K562 (cell line): ENCODE measurements around the gene SOCS4. TPM values are rescaled to one million over a fixed set of nuclear protein-coding genes. Genes with fewer than 3 reads are reported as not detected.
"Not testable (repeated sequence)": the region's sequence is repeated elsewhere in the genome, so short reads cannot be mapped to it uniquely, and the experiment has no call there.

ENCODE experiments used
- ATAC-seq: fragments of 200-7000 bp; cut with Tn5 transposase; 3 replicates; pipeline ENCODE4 v1.9.1; 2020; ENCODE audit warnings: moderate library complexity
- BruUV-seq: library from RNA; stranded (reverse); fragments of 400-500 nt; replicated peaks from 2 replicates; lab custom pipeline; 2021; lab: Mats Ljungman, UMichigan
- CTCF ChIA-PET: fragments of 300-600 bp; formaldehyde crosslinking; extraction: SDS; loops from one replicate; lab custom pipeline; 2021; ENCODE audit warnings: low intra/inter-chr PET ratio; lab: Yijun Ruan, JAX
- POLR2A ChIA-PET: fragments of 300-600, 350-650 bp; sonication (Branson Sonifier 250); formaldehyde crosslinking; extraction: SDS; loops from one replicate; lab custom pipeline; 2021; ENCODE audit warnings: antibody characterized with exemption, inconsistent platforms; lab: Yijun Ruan, JAX
- DNase-seq, 4 experiments: peaks; one replicate each; pipeline versions ENCODE4 v3.0.0 to v3.0.0-alpha.2; 2011 to 2018; ENCODE audit warnings: low spot score in 3 of 4, mixed read lengths in 3 of 4; ENCODE audit errors: extremely low read depth in 1 of 4
- FAIRE-seq: peaks from 2 replicates; lab custom pipeline; 2011; peaks lifted over from hg19 to GRCh38; lab: Jason Lieb, UNC
- H2AFZ ChIP-seq: 2 replicates; pipeline ENCODE4 v1.6.0; 2011; ENCODE audit warnings: low read depth, low read length, control low read depth, inconsistent platforms
- H3K27ac ChIP-seq: fragments of 200-600 bp; 3 replicates; pipeline ENCODE4 v1.8.0; 2011; ENCODE audit warnings: low read depth, mild to moderate bottlenecking, control low read depth, inconsistent platforms, low read length, moderate library complexity, mixed read lengths; ENCODE audit errors: extremely low read depth
- H3K27me3 ChIP-seq, 2 experiments: fragments of 300-600 bp in 1 of 2; 2 replicates in 1 of 2; 3 replicates in 1 of 2; pipeline versions ENCODE4 v1.6.0 to v1.8.0; 2011; ENCODE audit warnings: inconsistent platforms in 2 of 2, low read length in 2 of 2, mild to moderate bottlenecking in 1 of 2, mixed read lengths in 1 of 2, moderate library complexity in 1 of 2; ENCODE audit not compliant: control insufficient read depth in 2 of 2, insufficient read depth in 2 of 2
- H3K36me3 ChIP-seq: fragments of 300-600 bp; 3 replicates; pipeline ENCODE4 v1.8.0; 2011; ENCODE audit warnings: mild to moderate bottlenecking, low read length, inconsistent platforms; ENCODE audit not compliant: control insufficient read depth, insufficient read depth
- H3K4me1 ChIP-seq, 2 experiments: fragments of 200-600 bp in 1 of 2; replicated peaks in 1 of 2; 2 replicates in 1 of 2; 3 replicates in 1 of 2; pipeline versions ENCODE4 v1.5.1 to v1.8.0; 2011; ENCODE audit warnings: inconsistent platforms in 2 of 2, low read length in 2 of 2, mild to moderate bottlenecking in 1 of 2, mixed read lengths in 1 of 2, moderate library complexity in 1 of 2; ENCODE audit not compliant: control insufficient read depth in 2 of 2, insufficient read depth in 2 of 2
- H3K4me2 ChIP-seq: 2 replicates; pipeline ENCODE4 v1.6.1; 2011; ENCODE audit warnings: low read length, control low read depth, inconsistent platforms, mixed read lengths; ENCODE audit not compliant: insufficient read depth
- H3K4me3 ChIP-seq: fragments of 200-600 bp; sonication (generic), shearing (Covaris generic); 2 replicates; pipeline ENCODE4 v1.5.1; 2016; ENCODE audit warnings: control low read depth, inconsistent platforms
- H3K79me2 ChIP-seq: fragments of 200-600 bp; 3 replicates; pipeline ENCODE4 v1.8.0; 2011; ENCODE audit warnings: low read length, inconsistent platforms; ENCODE audit not compliant: control insufficient read depth, insufficient read depth
- H3K9ac ChIP-seq, 2 experiments: 2 replicates each; pipeline versions ENCODE4 v1.6.0 to v1.6.1; 2011; ENCODE audit warnings: low read depth in 2 of 2, low read length in 2 of 2, control low read depth in 1 of 2, inconsistent platforms in 1 of 2, mild to moderate bottlenecking in 1 of 2, mixed read lengths in 1 of 2; ENCODE audit not compliant: insufficient read depth in 1 of 2
- H3K9me1 ChIP-seq: one replicate; pipeline ENCODE4 v1.6.0; 2011; ENCODE audit warnings: inconsistent platforms, mild to moderate bottlenecking, low read length, moderate library complexity; ENCODE audit not compliant: control insufficient read depth, insufficient read depth
- H3K9me3 ChIP-seq: replicated peaks from 2 replicates; pipeline ENCODE4 v1.5.1; 2011; ENCODE audit warnings: low read depth, low read length, inconsistent platforms; ENCODE audit not compliant: control insufficient read depth, insufficient read depth
- H4K20me1 ChIP-seq: replicated peaks from 2 replicates; pipeline ENCODE4 v1.6.1; 2011; ENCODE audit warnings: low read length, inconsistent platforms, mixed read lengths; ENCODE audit not compliant: control insufficient read depth, insufficient read depth
- ARID2 ChIP-seq: fragments of 450-650 bp; IDR thresholded peaks from 2 replicates; pipeline ENCODE4 v1.6.1; 2017; ENCODE audit warnings: antibody characterized with exemption, mild to moderate bottlenecking
- ILK ChIP-seq: fragments of 450-650 bp; IDR thresholded peaks from 2 replicates; pipeline ENCODE4 v1.6.1; 2016; ENCODE audit warnings: missing genetic modification characterization, low read depth, mild to moderate bottlenecking, missing compliant biosample characterization, moderate library complexity, borderline replicate concordance
- MED1 ChIP-seq: sonication (generic); formaldehyde crosslinking; IDR thresholded peaks from 2 replicates; pipeline ENCODE4 v1.8.1; 2023; ENCODE audit warnings: missing genetic modification reagents, borderline replicate concordance
- MTF1 ChIP-seq: fragments of 250-450 bp; sonication (Bioruptor Pico); IDR thresholded peaks from 2 replicates; pipeline ENCODE4 v1.9.0; 2021; ENCODE audit warnings: moderate library complexity, mild to moderate bottlenecking, inconsistent platforms, borderline replicate concordance
- PTBP1 ChIP-seq: fragments of 200-400 bp; formaldehyde crosslinking; IDR thresholded peaks from 2 replicates; pipeline ENCODE4 v1.6.1; 2017; ENCODE audit warnings: low read depth, low read length
- TCFL5 ChIP-seq: fragments of 250-450 bp; sonication (Bioruptor Pico); conservative IDR thresholded peaks from 2 replicates; pipeline ENCODE4 v1.6.1; 2021; ENCODE audit warnings: mild to moderate bottlenecking, moderate library complexity, matching md5 sums
- ZFPM2 ChIP-seq: fragments of 250-450 bp; sonication (Bioruptor Pico); IDR thresholded peaks from 2 replicates; pipeline ENCODE4 v1.5.1; 2022; ENCODE audit warnings: mild to moderate bottlenecking
- ZNF263 ChIP-seq: sonication (generic); formaldehyde crosslinking; IDR thresholded peaks from 2 replicates; pipeline ENCODE4 v1.8.0; 2022; ENCODE audit warnings: mild to moderate bottlenecking, missing genetic modification reagents, borderline replicate concordance
- ZNF583 ChIP-seq: fragments of 250-450 bp; sonication (Bioruptor Pico); IDR thresholded peaks from 2 replicates; pipeline ENCODE4 v1.4.0; 2020
- WGBS: fragments of 100-300 bp; shearing (Covaris generic); methylation state at CpG from one replicate; pipeline ENCODE4 v1.1.6; 2016; ENCODE audit warnings: low coverage, mixed read lengths; ENCODE audit not compliant: insufficient coverage; ENCODE audit errors: missing lambda C conversion rate; 5-methylcytosine and 5-hydroxymethylcytosine counted together
- in situ Hi-C: fragments of 300-500 bp; cut with MboI; formaldehyde crosslinking; loops from 4 replicates; pipeline ENCODE4 v1.15.0; 2018; ENCODE audit warnings: inconsistent platforms, mixed read lengths
- intact Hi-C: fragments of 100-400 bp; cut with micrococcal nuclease; formaldehyde crosslinking; loops from 2 replicates; pipeline ENCODE4 v1.14.2; 2022
- polyA plus RNA-seq, 8 experiments: library from polyadenylated mRNA; depleted of rRNA in 4 of 8; stranded (reverse) in 5 of 8; unstranded in 3 of 8; fragments of >200 nt; fragmentation: Nextera tagmentation in 2 of 8; fragmentation: Illumina TruSeq in 1 of 8; extraction: Ambion mirVana in 2 of 8; extraction: Trizol in 1 of 8; gene quantifications; 2 replicates each; pipeline versions ENCODE4 v1.2.1 to v1.2.3, GENCODE V29; 2011 to 2014; ENCODE audit warnings: inconsistent platforms in 1 of 8, missing spikeins in 1 of 8
- total RNA-seq, 7 experiments: library from RNA; depleted of rRNA in 6 of 7; stranded (reverse); fragments of >200 nt in 6 of 7; fragmentation: Illumina TruSeq in 2 of 7; extraction: Trizol in 2 of 7; gene quantifications; 2 replicates each; pipeline versions ENCODE4 v1.2.1 to v1.2.3, GENCODE V29; 2011 to 2021; ENCODE audit warnings: low replicate concordance in 1 of 7
- TF ChIP-seq, protein P1 (sequence below): sonication (generic); formaldehyde crosslinking; IDR thresholded peaks from 2 replicates; pipeline ENCODE4 v1.8.1; 2023; ENCODE audit warnings: mild to moderate bottlenecking, missing genetic modification reagents
- TF ChIP-seq, protein P2 (sequence below), 2 experiments: fragments of 450-650 bp; IDR thresholded peaks; 2 replicates each; pipeline ENCODE4 v1.6.1; 2016

The SOCS4 gene
- total and polyA plus RNA-seq, 9 of the 15 experiments (the other 6 are each of a cell fraction or from before 2014, with no cell fraction given), result 2.6 to 12.7 (median 9.7) TPM

DNA sequence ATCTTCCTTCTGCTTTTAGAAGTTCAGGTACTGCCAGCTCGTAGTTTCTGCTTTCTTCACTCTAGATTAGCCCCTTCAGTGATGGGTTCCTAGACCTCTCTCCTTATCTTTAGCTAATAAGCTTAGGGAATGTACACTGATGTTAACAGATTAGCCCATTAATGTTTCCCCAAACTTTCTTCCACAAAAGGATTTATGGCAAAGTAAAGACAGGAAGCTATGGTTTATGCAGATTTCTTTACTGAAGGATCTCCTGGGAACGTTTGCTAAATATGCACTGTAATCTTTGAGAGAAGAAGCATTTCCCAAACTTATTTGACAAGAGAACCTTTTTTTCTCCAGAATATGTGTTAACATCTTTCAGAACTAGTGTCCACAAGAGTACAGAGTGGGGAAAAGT is 4.2 kb downstream of the SOCS4 start:
- no peak overlapping the region; a peak in 1 of 4 replicates for H3K9ac ChIP-seq
- no peak for ATAC-seq
- 19% methylated on average over 2 of the region's 2 CpGs for WGBS
- no peaks in the 10 kb centered on the region for H3K9me1 ChIP-seq
- no peaks in the 10 kb centered on the region for H3K27me3 ChIP-seq
- POLR2A ChIA-PET, result interaction anchor here (1.1 to 1.2 kb wide), 2 partner anchors 14 to 20 kb away, joined by 3 to 5 read pairs; partner anchors contain the start of gene MAPK1IP1L
- CTCF ChIA-PET, result no interaction called here
- no peak overlapping the region for H3K27ac ChIP-seq
- no peak overlapping the region for H3K4me3 ChIP-seq
- peaks cover 64% of the 10 kb centered on the region for H3K79me2 ChIP-seq
- TF ChIP-seq, protein P1, sequence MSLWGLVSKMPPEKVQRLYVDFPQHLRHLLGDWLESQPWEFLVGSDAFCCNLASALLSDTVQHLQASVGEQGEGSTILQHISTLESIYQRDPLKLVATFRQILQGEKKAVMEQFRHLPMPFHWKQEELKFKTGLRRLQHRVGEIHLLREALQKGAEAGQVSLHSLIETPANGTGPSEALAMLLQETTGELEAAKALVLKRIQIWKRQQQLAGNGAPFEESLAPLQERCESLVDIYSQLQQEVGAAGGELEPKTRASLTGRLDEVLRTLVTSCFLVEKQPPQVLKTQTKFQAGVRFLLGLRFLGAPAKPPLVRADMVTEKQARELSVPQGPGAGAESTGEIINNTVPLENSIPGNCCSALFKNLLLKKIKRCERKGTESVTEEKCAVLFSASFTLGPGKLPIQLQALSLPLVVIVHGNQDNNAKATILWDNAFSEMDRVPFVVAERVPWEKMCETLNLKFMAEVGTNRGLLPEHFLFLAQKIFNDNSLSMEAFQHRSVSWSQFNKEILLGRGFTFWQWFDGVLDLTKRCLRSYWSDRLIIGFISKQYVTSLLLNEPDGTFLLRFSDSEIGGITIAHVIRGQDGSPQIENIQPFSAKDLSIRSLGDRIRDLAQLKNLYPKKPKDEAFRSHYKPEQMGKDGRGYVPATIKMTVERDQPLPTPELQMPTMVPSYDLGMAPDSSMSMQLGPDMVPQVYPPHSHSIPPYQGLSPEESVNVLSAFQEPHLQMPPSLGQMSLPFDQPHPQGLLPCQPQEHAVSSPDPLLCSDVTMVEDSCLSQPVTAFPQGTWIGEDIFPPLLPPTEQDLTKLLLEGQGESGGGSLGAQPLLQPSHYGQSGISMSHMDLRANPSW (CRISPR knock-in tag), result no peak
- TF ChIP-seq, protein P2, sequence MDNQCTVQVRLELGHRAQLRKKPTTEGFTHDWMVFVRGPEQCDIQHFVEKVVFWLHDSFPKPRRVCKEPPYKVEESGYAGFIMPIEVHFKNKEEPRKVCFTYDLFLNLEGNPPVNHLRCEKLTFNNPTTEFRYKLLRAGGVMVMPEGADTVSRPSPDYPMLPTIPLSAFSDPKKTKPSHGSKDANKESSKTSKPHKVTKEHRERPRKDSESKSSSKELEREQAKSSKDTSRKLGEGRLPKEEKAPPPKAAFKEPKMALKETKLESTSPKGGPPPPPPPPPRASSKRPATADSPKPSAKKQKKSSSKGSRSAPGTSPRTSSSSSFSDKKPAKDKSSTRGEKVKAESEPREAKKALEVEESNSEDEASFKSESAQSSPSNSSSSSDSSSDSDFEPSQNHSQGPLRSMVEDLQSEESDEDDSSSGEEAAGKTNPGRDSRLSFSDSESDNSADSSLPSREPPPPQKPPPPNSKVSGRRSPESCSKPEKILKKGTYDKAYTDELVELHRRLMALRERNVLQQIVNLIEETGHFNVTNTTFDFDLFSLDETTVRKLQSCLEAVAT (IDR thresholded peaks at IDR 0.05), result no peak
- TF ChIP-seq MTF1 (CRISPR knock-in tag) (no peak), ZFPM2 (CRISPR knock-in tag) (no peak), ARID2 (no peak), TCFL5 (no peak), MED1 (CRISPR knock-in tag) (no peak), ZNF583 (no peak), PTBP1 (no peak), ZNF263 (CRISPR knock-in tag) (no peak), ILK (tag) (no peak)
- TF ChIP-seq, all 486 proteins: peak for 0
- 0 out of 2 replicates have a peak, but pooled peaks cover 4% of the 10 kb centered on the region for H4K20me1 ChIP-seq
- H3K36me3 ChIP-seq, result peaks cover 26% of the 10 kb centered on the region; the same call in 1 of the 3 replicates
- no peaks in the 10 kb centered on the region for H3K9me3 ChIP-seq
- peaks cover 0 to 3% of the 10 kb centered on the region in 2 experiments; a peak in 2 of 5 replicates for H3K4me1 ChIP-seq
- intact Hi-C loops (no loop called here), in situ Hi-C loops (no loop called here)
- no peak overlapping the region for H2AFZ ChIP-seq
- no TSS peak for BruUV-seq
- no peak overlapping the region for H3K4me2 ChIP-seq
- FAIRE-seq (peak; percentile 49), DNase-seq (no peak)

DNA sequence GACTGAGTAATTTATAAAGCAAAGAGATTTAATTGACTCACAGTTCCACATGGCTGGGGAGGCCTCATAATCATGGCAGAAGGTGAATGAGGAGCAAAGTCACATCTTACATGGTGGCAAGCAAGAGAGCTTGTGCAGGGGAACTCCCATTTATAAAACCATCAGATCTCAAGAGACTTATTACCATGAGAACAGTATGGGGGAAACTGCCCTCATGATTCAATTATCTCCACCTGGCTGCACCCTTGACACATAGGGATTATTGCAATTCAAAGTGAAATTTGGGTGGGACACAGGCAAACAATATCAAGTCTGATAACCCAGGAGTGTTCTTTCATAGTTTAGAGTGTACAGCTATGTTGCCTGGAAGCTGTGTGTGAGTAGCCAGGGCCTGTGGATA is 11.0 kb downstream of the SOCS4 start:
- H3K9me3 ChIP-seq, H3K4me1 ChIP-seq, H4K20me1 ChIP-seq, H2AFZ ChIP-seq, CTCF ChIA-PET, H3K9ac ChIP-seq, H3K4me2 ChIP-seq, H3K4me3 ChIP-seq, ATAC-seq, FAIRE-seq, DNase-seq, H3K27ac ChIP-seq, H3K27me3 ChIP-seq, intact Hi-C loops, H3K9me1 ChIP-seq, in situ Hi-C loops, BruUV-seq, H3K79me2 ChIP-seq: not testable (repeated sequence)
- peaks cover 39% of the 10 kb centered on the region; the same call in 2 of the 3 replicates for H3K36me3 ChIP-seq
- POLR2A ChIA-PET, result interaction anchor here (0.7 to 2.0 kb wide), 5 partner anchors 9 to 448 kb away, joined by 3 to 8 read pairs (median 5); partner anchors contain the start of genes MAPK1IP1L, SOCS4 and WDHD1
